ENCODE data around the gene APOL4. TPM values are rescaled to one million over a fixed set of nuclear protein-coding genes. Genes with fewer than 3 reads are reported as not detected.
"Not testable (repeated sequence)": the region's sequence is repeated elsewhere in the genome, so short reads cannot be mapped to it uniquely, and the experiment has no call there.

Gene APOL4
- total RNA-seq, 4 donors from 2014 or later = 0.31 to 113 (median 44.3) TPM

DNA sequence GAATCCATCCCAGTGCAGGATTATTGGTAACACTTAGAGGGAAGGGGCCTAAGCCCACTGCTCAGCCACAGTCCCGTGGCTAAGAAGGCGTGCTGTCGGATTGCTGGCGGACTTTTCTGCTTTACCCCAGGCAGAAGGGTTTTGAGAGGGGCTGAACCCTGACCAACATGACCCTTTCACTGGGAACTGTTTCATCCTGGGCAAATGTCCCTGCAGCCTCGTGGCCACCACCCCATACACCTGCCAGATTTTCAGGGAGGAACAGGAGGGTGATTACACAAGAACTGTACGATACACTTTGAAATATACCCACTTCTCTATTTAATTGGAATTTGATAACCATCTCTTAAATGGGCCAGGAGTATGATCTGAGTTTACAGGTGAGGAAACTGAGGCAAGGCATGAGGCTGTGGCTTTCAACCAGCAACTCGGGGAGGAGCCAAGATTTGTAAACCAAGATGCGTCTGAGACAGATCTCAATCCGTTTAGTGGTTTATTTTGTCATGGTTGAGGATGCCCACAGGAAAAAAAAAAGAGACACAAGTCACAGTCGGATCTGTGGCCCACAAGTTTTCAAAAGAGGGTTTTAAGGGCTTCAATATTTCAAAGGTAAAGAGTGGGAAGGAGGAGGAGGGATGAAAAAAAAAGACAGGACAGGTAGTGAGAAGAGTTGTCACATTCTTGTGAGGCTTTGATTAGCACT, 34.9 kb downstream of the APOL4 start:
- TF ChIP-seq, protein P1, sequence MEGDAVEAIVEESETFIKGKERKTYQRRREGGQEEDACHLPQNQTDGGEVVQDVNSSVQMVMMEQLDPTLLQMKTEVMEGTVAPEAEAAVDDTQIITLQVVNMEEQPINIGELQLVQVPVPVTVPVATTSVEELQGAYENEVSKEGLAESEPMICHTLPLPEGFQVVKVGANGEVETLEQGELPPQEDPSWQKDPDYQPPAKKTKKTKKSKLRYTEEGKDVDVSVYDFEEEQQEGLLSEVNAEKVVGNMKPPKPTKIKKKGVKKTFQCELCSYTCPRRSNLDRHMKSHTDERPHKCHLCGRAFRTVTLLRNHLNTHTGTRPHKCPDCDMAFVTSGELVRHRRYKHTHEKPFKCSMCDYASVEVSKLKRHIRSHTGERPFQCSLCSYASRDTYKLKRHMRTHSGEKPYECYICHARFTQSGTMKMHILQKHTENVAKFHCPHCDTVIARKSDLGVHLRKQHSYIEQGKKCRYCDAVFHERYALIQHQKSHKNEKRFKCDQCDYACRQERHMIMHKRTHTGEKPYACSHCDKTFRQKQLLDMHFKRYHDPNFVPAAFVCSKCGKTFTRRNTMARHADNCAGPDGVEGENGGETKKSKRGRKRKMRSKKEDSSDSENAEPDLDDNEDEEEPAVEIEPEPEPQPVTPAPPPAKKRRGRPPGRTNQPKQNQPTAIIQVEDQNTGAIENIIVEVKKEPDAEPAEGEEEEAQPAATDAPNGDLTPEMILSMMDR (IDR thresholded peaks at IDR 0.05) = no peak
- DNase-seq (ENCODE audit: low spot score) = no peak
- no peak for ATAC-seq (ENCODE audit: low FRiP score)

- DNase-seq (ENCODE audit: low spot score) (no peak), ATAC-seq (ENCODE audit: low FRiP score) (no peak)
- TF ChIP-seq, protein P1 (IDR thresholded peaks at IDR 0.05) = no peak
These were observed 35.5 kb downstream of the APOL4 start for GRCh38 chr22:36166086-36166485.

DNA sequence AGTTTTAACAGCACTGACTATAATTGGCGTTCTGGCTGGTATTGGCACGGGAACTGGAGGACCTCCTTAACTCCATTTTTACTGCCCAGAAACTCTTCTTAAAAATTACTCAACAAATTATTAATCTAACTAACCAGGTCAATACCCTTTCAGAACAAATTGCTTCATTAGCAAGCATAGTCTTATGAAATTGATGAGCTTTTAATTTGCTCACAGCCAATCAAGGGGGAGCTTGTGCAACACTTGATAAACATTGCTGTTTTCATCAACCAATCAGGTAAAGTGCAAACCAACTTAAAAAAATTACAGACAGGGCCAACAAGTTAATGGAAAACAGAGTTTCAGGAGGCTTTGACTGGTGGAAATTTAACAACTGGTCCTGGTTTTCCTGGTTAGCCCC, 36.5 kb downstream of the APOL4 start:
- TF ChIP-seq, protein P1 (IDR thresholded peaks at IDR 0.05) = no peak
- DNase-seq (ENCODE audit: low spot score) (no peak), ATAC-seq (ENCODE audit: low FRiP score) (no peak)

DNA sequence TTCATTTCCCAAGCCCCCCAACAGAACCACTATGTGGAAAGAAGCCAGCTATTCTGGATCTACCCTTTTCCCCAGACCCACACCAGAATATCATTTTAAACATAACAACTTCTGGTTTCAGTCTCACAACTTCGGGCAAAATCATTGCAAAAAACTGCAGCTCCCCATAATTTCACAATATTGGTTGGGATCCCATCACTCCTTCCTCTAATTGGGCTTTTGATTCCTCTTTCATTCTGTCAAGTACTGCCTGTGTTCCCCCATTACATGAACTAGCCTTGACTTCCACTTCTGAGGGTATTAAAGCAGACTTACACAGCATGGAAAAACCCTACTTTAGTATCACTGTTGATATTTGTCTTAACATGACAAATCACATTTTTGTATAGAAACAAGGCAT, 37.0 kb downstream of the APOL4 start:
- DNase-seq (ENCODE audit: low spot score) (no peak), ATAC-seq (ENCODE audit: low FRiP score) (no peak)
- TF ChIP-seq, protein P1 (IDR thresholded peaks at IDR 0.05) = no peak

GRCh38 chr22:36163497-36163896, 38.1 kb downstream of the APOL4 start:
- DNase-seq (ENCODE audit: low spot score) = no peak
- no peak for ATAC-seq (ENCODE audit: low FRiP score)
- TF ChIP-seq, protein P1 (IDR thresholded peaks at IDR 0.05) = no peak

GRCh38 chr22:36162127-36163034, 39.2 kb downstream of the APOL4 start:
- DNase-seq (ENCODE audit: low spot score) (no peak), ATAC-seq (ENCODE audit: low FRiP score) (no peak)
- TF ChIP-seq, protein P1 (IDR thresholded peaks at IDR 0.05) = no peak

DNA sequence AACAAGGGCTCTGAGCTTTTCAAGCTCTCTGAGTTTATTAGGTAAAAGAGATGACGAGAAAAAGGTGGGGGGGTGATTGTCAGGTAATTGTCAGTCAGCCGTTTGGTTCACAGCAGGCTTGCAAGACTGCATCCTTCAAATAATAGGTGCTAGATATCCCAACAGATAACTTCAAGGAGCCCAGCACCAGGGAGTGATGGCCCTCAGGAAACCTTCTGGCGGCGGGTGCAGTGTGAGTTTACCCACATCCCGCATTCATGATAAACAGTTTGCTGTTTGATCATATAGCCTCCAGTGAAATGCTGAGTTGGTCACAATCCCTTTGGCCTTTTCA, 39.8 kb downstream of the APOL4 start:
- not testable (repeated sequence) for ATAC-seq (ENCODE audit: low FRiP score); DNase-seq (ENCODE audit: low spot score)

All from omental fat pad (tissue), 4 donors.